OCI-LY7 (cell line): Measurements from ENCODE around the gene TMPRSS6. TPM values are rescaled to one million over a fixed set of nuclear protein-coding genes. Genes with fewer than 3 reads are reported as not detected.

Experiments
- BruUV-seq: library from RNA; stranded (reverse); fragments of 400-500 nt; replicated peaks from 2 replicates; lab custom pipeline; 2021; lab: Mats Ljungman, UMichigan
- CTCF ChIA-PET: fragments of 300-600 bp; sonication (Branson Sonifier 250); formaldehyde crosslinking; loops from one replicate; lab custom pipeline; 2022; ENCODE audit warnings: antibody characterized with exemption; ENCODE audit not compliant: unreplicated experiment; lab: Charles Lee
- POLR2A ChIA-PET: fragments of 300-600 bp; sonication (Branson Sonifier 250); formaldehyde crosslinking; loops from one replicate; lab custom pipeline; 2022; ENCODE audit warnings: antibody characterized with exemption; lab: Charles Lee
- DNase-seq: peaks from one replicate; pipeline ENCODE4 v3.0.0-alpha.2; 2015; ENCODE audit warnings: low spot score
- H2AFZ ChIP-seq: fragments of 200-600 bp; sonication (generic), shearing (Covaris generic); 2 replicates; pipeline ENCODE4 v1.6.1; 2014; ENCODE audit warnings: mild to moderate bottlenecking, antibody characterized with exemption, low read length, moderate library complexity
- H3K27ac ChIP-seq: fragments of 200-600 bp; sonication (generic); 2 replicates; pipeline ENCODE4 v1.5.1; 2014; ENCODE audit warnings: mixed run types, low read depth, mild to moderate bottlenecking, moderate library complexity, low read length, inconsistent platforms; ENCODE audit not compliant: poor library complexity, severe bottlenecking
- H3K36me3 ChIP-seq: fragments of 200-600 bp; sonication (generic); 2 replicates; pipeline ENCODE4 v1.6.1; 2014; ENCODE audit warnings: mild to moderate bottlenecking, antibody characterized with exemption, low read length, moderate library complexity, mixed read lengths; ENCODE audit not compliant: insufficient read depth
- H3K4me1 ChIP-seq: fragments of 200-600 bp; sonication (generic); 2 replicates; pipeline ENCODE4 v1.5.1; 2014; ENCODE audit warnings: mild to moderate bottlenecking, low read length; ENCODE audit not compliant: insufficient read depth, poor library complexity, severe bottlenecking
- H3K4me2 ChIP-seq: fragments of 200-600 bp; sonication (generic); 2 replicates; pipeline ENCODE4 v1.6.1; 2014; ENCODE audit warnings: mild to moderate bottlenecking, low read length
- H3K4me3 ChIP-seq: fragments of 200-600 bp; sonication (generic); 2 replicates; pipeline ENCODE4 v1.5.1; 2014; ENCODE audit warnings: mild to moderate bottlenecking, low read depth, low read length; ENCODE audit not compliant: poor library complexity, severe bottlenecking
- H3K79me2 ChIP-seq: fragments of 200-600 bp; sonication (generic); 2 replicates; pipeline ENCODE4 v1.6.1; 2016; ENCODE audit warnings: low read depth, mild to moderate bottlenecking, low read length, moderate library complexity, mixed read lengths; ENCODE audit not compliant: insufficient read depth
- H3K9me2 ChIP-seq: fragments of 200-600 bp; sonication (generic); 2 replicates; pipeline ENCODE4 v1.6.1; 2016; ENCODE audit warnings: mild to moderate bottlenecking, low read length, mixed read lengths; ENCODE audit not compliant: insufficient read depth
- H3K9me3 ChIP-seq: fragments of 200-600 bp; sonication (generic); 2 replicates; pipeline ENCODE4 v1.6.1; 2014; ENCODE audit warnings: mild to moderate bottlenecking, mixed run types, low read length, mixed read lengths
- H4K20me1 ChIP-seq: fragments of 200-600 bp; sonication (generic); 2 replicates; pipeline ENCODE4 v1.6.1; 2014; ENCODE audit warnings: mild to moderate bottlenecking, antibody characterized with exemption, low read length, moderate library complexity, mixed read lengths; ENCODE audit not compliant: insufficient read depth
- CTCF ChIP-seq: fragments of 200-600 bp; sonication (generic); conservative IDR thresholded peaks from 2 replicates; pipeline ENCODE4 v1.5.1; 2014; ENCODE audit warnings: mild to moderate bottlenecking, antibody characterized with exemption, low read length, moderate library complexity, mixed read lengths
- EZH2phosphoT487 ChIP-seq: fragments of 200-600 bp; sonication (generic); IDR thresholded peaks from 2 replicates; pipeline ENCODE4 v1.6.1; 2018; ENCODE audit warnings: low read depth, borderline replicate concordance, mild to moderate bottlenecking, mixed run types, antibody characterized with exemption, low read length, moderate library complexity, mixed read lengths
- intact Hi-C: fragments of 100-400 bp; cut with micrococcal nuclease; formaldehyde crosslinking; loops from one replicate; pipeline ENCODE4 v1.10.0; 2022; ENCODE audit not compliant: unreplicated experiment
- total RNA-seq, 2 experiments: library from RNA; depleted of rRNA in 1 of 2; stranded (reverse); fragments of >200 nt in 1 of 2; shearing (Covaris generic) in 1 of 2; gene quantifications; 2 replicates each; pipeline ENCODE4 v1.2.3, GENCODE V29; 2014 to 2022

The TMPRSS6 gene
- total RNA-seq, 2 experiments from 2014 or later = not detected

- no peak overlapping the region for H3K4me2 ChIP-seq
- intact Hi-C loops = no loop called here
- H3K27ac ChIP-seq = no peak overlapping the region
- no peaks in the 10 kb centered on the region for H3K4me1 ChIP-seq
- H3K79me2 ChIP-seq = no peaks in the 10 kb centered on the region
- no peak overlapping the region for H3K4me3 ChIP-seq
- no peaks in the 10 kb centered on the region; the same call in 1 of the 2 replicates for H3K9me3 ChIP-seq
- no peaks in the 10 kb centered on the region for H4K20me1 ChIP-seq
- no peaks in the 10 kb centered on the region for H3K36me3 ChIP-seq
- H3K9me2 ChIP-seq = no peaks in the 10 kb centered on the region
- TF ChIP-seq CTCF (no peak), EZH2phosphoT487 (no peak)
- no TSS peak for BruUV-seq
- no peak overlapping the region for H2AFZ ChIP-seq
- DNase-seq = no peak
- POLR2A ChIA-PET = no interaction called here
- CTCF ChIA-PET = interaction anchor here (0.6 kb wide), 1 partner anchor 18 kb away, joined by 3 read pairs; no protein-coding TSS in a partner anchor
Measured at GRCh38 chr22:37148742-37149665, 39.5 kb upstream of the TMPRSS6 start.

DNA sequence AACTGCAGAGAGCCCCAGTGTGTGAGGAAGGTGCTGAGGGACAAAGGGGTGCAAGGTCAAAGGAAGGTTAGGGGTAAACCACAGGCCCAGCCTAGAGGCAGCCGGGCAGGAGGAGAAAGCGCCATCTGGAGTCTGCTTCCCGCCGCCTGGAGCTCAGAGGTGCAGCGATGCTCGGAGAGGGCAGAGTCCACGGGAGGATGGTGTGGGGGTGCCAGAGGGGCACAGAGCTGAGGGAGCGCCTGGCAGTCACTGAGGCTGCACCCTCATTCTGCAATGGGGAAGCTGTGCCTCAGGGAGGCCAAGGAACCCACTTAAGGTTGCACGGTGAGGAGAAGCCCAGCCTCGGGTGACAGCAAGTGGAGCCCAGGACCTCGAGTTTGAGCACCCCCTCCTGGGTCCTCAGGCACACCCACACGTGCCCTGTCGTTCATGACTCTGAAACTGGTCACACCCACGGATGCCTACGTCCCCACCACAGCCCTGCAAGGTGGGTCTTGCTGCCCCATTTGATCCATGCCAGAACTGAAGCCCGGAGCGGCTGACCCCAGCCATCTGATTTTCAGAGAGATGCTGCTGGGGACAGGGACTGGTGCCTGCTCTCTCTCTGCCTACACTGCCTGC, 38.6 kb upstream of the TMPRSS6 start:
- CTCF ChIA-PET = no interaction called here
- no peak for DNase-seq
- H3K79me2 ChIP-seq = no peaks in the 10 kb centered on the region

More for the DNA sequence above, 38.6 kb upstream of the TMPRSS6 start:
- Histone ChIP-seq H3K36me3 (no peaks in the 10 kb centered on the region), H3K4me2 (no peak overlapping the region), H2AFZ (no peak overlapping the region), H3K9me3 (no peaks in the 10 kb centered on the region; the same call in 1 of the 2 replicates), H3K4me3 (no peak overlapping the region), H4K20me1 (no peaks in the 10 kb centered on the region), H3K9me2 (no peaks in the 10 kb centered on the region), H3K4me1 (no peaks in the 10 kb centered on the region), H3K27ac (no peak overlapping the region)
- POLR2A ChIA-PET = no interaction called here
- BruUV-seq = no TSS peak
- intact Hi-C loops = no loop called here
- TF ChIP-seq EZH2phosphoT487 = no peak
- no peak for TF ChIP-seq CTCF
